Measurements from ENCODE around the gene EGLN2. TPM values are rescaled to one million over a fixed set of nuclear protein-coding genes. Genes with fewer than 3 reads are reported as not detected.
"Not testable (repeated sequence)": the region's sequence is repeated elsewhere in the genome, so short reads cannot be mapped to it uniquely, and the experiment has no call there.

EGLN2 gene
- total RNA-seq, 1 experiment from 2014 or later, result 135 TPM

DNA sequence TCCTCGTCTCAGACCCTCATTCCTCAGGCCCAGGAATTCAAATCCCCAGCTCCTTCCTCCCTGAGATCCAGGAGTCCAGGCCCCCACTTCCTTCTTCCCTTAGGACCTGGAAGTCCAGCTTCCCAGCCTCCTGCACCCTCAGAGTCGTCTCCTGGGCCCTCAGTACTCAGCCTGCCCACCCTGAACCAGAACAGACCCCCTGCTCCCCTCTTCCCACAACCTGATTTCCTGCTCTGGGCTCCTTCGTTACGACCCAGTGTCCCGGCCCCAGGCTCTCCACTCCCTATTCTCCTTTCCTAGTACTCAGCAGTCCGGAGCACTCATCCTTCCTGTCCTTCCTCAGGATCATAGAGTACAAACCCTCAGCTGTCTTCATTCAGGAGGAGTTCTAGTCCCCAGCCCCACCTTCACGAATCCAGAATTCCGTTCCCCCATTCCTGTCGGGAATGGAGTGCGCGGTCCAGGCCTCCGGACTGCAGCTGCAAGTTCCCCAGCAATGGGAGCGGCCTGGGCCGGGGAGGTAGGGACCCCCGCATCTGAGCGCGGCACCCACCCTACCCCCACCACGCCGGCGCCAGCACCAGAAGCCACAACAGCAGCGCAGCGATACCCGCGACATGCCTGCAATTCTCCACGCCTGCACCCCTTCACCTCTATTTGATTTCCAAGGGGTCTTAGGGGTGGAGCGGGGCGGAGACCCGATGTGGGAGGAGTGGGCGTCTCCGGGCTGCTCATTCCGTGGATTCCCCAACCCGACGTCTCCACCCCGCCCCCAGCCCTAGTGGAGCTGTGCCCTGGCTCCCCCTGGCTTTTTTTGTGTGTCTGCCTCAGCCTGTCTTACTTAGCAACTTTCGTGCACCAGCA lies 12.7 kb downstream of the EGLN2 start:
- peak overlapping the region; percentile 98 for H3K27ac Mint-ChIP-seq (ENCODE audit: unreplicated experiment)
- H3K36me3 Mint-ChIP-seq (ENCODE audit: insufficient read depth, unreplicated experiment), result peaks cover 64% of the 10 kb centered on the region
- POLR2A ChIA-PET, result interaction anchor here (0.7 to 1.3 kb wide), 2 partner anchors 8 to 13 kb away, joined by 3 read pairs; partner anchors contain the start of gene EGLN2
- H3K27me3 Mint-ChIP-seq (ENCODE audit: insufficient read depth, unreplicated experiment), result no peaks in the 10 kb centered on the region
- H3K27me3 ChIP-seq (replicated peaks; ENCODE audit: control insufficient read depth, insufficient read depth, low read length), result no peaks in the 10 kb centered on the region
- CTCF ChIA-PET, result interaction anchor here (0.6 to 1.0 kb wide), 5 partner anchors 34 to 253 kb away, joined by 3 to 5 read pairs (median 3); partner anchors contain the start of gene RAB4B
- BruUV-seq (replicated peaks), result no TSS peak
- peaks cover 17% of the 10 kb centered on the region for H3K4me1 ChIP-seq
- H3K4me3 ChIP-seq (ENCODE audit: low read depth, low read length), result peak overlapping the region; percentile 33
- intact Hi-C loops (cut with micrococcal nuclease; ENCODE audit: unreplicated experiment), result loop anchor here (1.0 kb wide), 1 partner anchor 110 kb away; no protein-coding TSS in a partner anchor
- H3K4me1 Mint-ChIP-seq (ENCODE audit: low read depth, unreplicated experiment), result peaks cover 40% of the 10 kb centered on the region
- H3K9me3 Mint-ChIP-seq (ENCODE audit: unreplicated experiment), result no peaks in the 10 kb centered on the region
- TF ChIP-seq, protein P1, sequence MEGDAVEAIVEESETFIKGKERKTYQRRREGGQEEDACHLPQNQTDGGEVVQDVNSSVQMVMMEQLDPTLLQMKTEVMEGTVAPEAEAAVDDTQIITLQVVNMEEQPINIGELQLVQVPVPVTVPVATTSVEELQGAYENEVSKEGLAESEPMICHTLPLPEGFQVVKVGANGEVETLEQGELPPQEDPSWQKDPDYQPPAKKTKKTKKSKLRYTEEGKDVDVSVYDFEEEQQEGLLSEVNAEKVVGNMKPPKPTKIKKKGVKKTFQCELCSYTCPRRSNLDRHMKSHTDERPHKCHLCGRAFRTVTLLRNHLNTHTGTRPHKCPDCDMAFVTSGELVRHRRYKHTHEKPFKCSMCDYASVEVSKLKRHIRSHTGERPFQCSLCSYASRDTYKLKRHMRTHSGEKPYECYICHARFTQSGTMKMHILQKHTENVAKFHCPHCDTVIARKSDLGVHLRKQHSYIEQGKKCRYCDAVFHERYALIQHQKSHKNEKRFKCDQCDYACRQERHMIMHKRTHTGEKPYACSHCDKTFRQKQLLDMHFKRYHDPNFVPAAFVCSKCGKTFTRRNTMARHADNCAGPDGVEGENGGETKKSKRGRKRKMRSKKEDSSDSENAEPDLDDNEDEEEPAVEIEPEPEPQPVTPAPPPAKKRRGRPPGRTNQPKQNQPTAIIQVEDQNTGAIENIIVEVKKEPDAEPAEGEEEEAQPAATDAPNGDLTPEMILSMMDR (IDR thresholded peaks at IDR 0.05; ENCODE audit: insufficient read depth in 1 of 2, low read depth in 1 of 2, low read length in 1 of 2, severe bottlenecking in 1 of 2, unreplicated experiment in 1 of 2), result no peak
- no peaks in the 10 kb centered on the region for H3K9me3 ChIP-seq
- DNase-seq, result peak; percentile 53 to 62
- peaks cover 9% of the 10 kb centered on the region; the same call in 1 of the 2 replicates for H3K36me3 ChIP-seq (ENCODE audit: control insufficient read depth, insufficient read depth, low read length)
- peak overlapping the region; percentile 87 for H3K4me3 Mint-ChIP-seq (ENCODE audit: unreplicated experiment)

DNA sequence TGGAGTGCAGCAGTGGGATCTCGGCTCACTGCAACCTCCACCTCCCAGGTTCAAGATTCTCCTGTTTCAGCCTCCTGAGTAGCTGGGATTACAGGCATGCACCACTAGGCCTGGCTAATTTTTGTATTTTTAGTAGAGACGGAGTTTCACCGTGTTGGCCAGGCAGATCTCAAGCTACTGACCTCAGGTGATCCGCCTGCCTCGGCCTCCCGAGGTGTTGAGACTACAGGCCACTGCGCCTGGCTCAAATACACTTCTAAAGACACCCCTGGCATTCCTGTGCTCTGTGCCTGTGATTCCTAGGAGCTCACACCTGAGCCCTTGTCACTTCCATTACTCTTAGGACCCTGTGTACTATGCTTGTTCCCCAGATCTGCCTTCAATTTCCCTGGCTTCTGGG lies 13.6 kb downstream of the EGLN2 start:
- POLR2A ChIA-PET; H3K36me3 ChIP-seq (ENCODE audit: control insufficient read depth, insufficient read depth, low read length); DNase-seq; intact Hi-C loops (cut with micrococcal nuclease; ENCODE audit: unreplicated experiment); BruUV-seq (replicated peaks); H3K9me3 Mint-ChIP-seq (ENCODE audit: unreplicated experiment); H3K9me3 ChIP-seq; H3K4me3 ChIP-seq (ENCODE audit: low read depth, low read length); H3K27me3 ChIP-seq (replicated peaks; ENCODE audit: control insufficient read depth, insufficient read depth, low read length); H3K27me3 Mint-ChIP-seq (ENCODE audit: insufficient read depth, unreplicated experiment): not testable (repeated sequence)
- peaks cover 17% of the 10 kb centered on the region for H3K4me1 ChIP-seq
- Mint-ChIP-seq H3K4me1 (ENCODE audit: low read depth, unreplicated experiment) (peaks cover 34% of the 10 kb centered on the region), H3K27ac (ENCODE audit: unreplicated experiment) (peak overlapping the region; percentile 98), H3K36me3 (ENCODE audit: insufficient read depth, unreplicated experiment) (peaks cover 56% of the 10 kb centered on the region), H3K4me3 (ENCODE audit: unreplicated experiment) (peak overlapping the region; percentile 87)
- CTCF ChIA-PET, result interaction anchor here (0.7 to 1.0 kb wide), 2 partner anchors 68 to 92 kb away, joined by 3 read pairs; no protein-coding TSS in a partner anchor

DNA sequence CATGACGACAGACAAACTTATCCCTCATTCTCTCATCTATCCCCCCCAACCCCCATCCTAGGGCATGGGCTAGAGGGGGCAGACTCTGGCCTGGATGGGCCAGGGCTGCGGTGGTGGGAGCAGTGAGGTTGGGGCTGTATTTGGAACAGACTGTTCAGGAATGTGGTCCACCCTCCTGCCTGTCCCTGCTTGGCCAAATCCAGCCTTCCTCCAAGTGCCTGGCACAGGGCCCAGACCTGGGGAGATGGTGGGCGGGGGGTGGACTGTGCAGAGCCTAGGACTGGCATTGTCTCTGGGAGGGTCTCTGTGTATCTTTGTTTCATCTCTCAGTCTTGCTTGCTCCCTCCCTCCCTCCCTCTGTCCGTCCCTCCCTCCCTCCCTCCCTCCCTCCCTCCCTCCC lies 14.2 kb downstream of the EGLN2 start:
- Histone ChIP-seq H3K36me3 (ENCODE audit: control insufficient read depth, insufficient read depth, low read length) (peaks cover 7% of the 10 kb centered on the region; the same call in 1 of the 2 replicates), H3K4me3 (ENCODE audit: low read depth, low read length) (no peak overlapping the region), H3K27me3 (replicated peaks; ENCODE audit: control insufficient read depth, insufficient read depth, low read length) (no peaks in the 10 kb centered on the region), H3K4me1 (peaks cover 17% of the 10 kb centered on the region), H3K9me3 (no peaks in the 10 kb centered on the region)
- BruUV-seq (replicated peaks), result no TSS peak
- Mint-ChIP-seq H3K36me3 (ENCODE audit: insufficient read depth, unreplicated experiment) (peaks cover 50% of the 10 kb centered on the region), H3K27me3 (ENCODE audit: insufficient read depth, unreplicated experiment) (no peaks in the 10 kb centered on the region), H3K27ac (ENCODE audit: unreplicated experiment) (peak overlapping the region; percentile 98), H3K4me3 (ENCODE audit: unreplicated experiment) (no peak overlapping the region), H3K9me3 (ENCODE audit: unreplicated experiment) (no peaks in the 10 kb centered on the region), H3K4me1 (ENCODE audit: low read depth, unreplicated experiment) (peaks cover 32% of the 10 kb centered on the region)
- TF ChIP-seq, protein P1 (IDR thresholded peaks at IDR 0.05; ENCODE audit: insufficient read depth in 1 of 2, low read depth in 1 of 2, low read length in 1 of 2, severe bottlenecking in 1 of 2, unreplicated experiment in 1 of 2), result no peak
- DNase-seq, result no peak
- ChIA-PET POLR2A (no interaction called here), CTCF (interaction anchor here (1.0 kb wide), 1 partner anchor 68 kb away, joined by 3 read pairs; no protein-coding TSS in a partner anchor)
- intact Hi-C loops (cut with micrococcal nuclease; ENCODE audit: unreplicated experiment), result no loop called here

All from Caco-2 (cell line).